Endothelial cell of umbilical vein (primary cell): ENCODE data around the gene C2CD3. TPM values are rescaled to one million over a fixed set of nuclear protein-coding genes. Genes with fewer than 3 reads are reported as not detected.
"Not testable (repeated sequence)": the region's sequence is repeated elsewhere in the genome, so short reads cannot be mapped to it uniquely, and the experiment has no call there.

Source experiments
- BruUV-seq: library from RNA; stranded (reverse); fragments of 400-500 nt; replicated peaks from 2 replicates; lab custom pipeline; 2021; lab: Mats Ljungman, UMichigan
- CTCF ChIA-PET: fragments of 300-600, 350-600 bp; sonication (Branson Sonifier 250); formaldehyde crosslinking; loops from one replicate; lab custom pipeline; 2021; ENCODE audit warnings: antibody characterized with exemption, inconsistent platforms; lab: Charles Lee
- POLR2A ChIA-PET: fragments of 300-600, 350-600 bp; sonication (Branson Sonifier 250); formaldehyde crosslinking; loops from one replicate; lab custom pipeline; 2021; ENCODE audit warnings: antibody characterized with exemption, inconsistent platforms; lab: Charles Lee
- DNase-seq: peaks from one replicate; pipeline ENCODE4 v3.0.0-alpha.2; 2011; ENCODE audit warnings: low read depth, low spot score
- FAIRE-seq: peaks from 2 replicates; lab custom pipeline; 2011; peaks lifted over from hg19 to GRCh38; lab: Jason Lieb, UNC
- H2AFZ ChIP-seq: 2 replicates; pipeline ENCODE4 v1.6.0; 2012; ENCODE audit warnings: low read depth, low read length, control low read depth, inconsistent platforms
- H3K27ac ChIP-seq: 2 replicates; pipeline ENCODE4 v1.5.1; 2011; ENCODE audit warnings: low read depth, mild to moderate bottlenecking, control low read depth, low read length, moderate library complexity; ENCODE audit not compliant: insufficient read depth
- H3K27me3 ChIP-seq, 2 experiments: 2 replicates each; pipeline versions ENCODE4 v1.6.0 to v1.6.1; 2011; ENCODE audit warnings: low read length in 2 of 2, mixed read lengths in 1 of 2; ENCODE audit not compliant: control insufficient read depth in 2 of 2, insufficient read depth in 2 of 2
- H3K36me3 ChIP-seq, 2 experiments: 2 replicates in 1 of 2; 3 replicates in 1 of 2; pipeline ENCODE4 v1.5.1; 2011; ENCODE audit warnings: low read length in 2 of 2, mild to moderate bottlenecking in 1 of 2, moderate library complexity in 1 of 2; ENCODE audit not compliant: control insufficient read depth in 2 of 2, insufficient read depth in 2 of 2; ENCODE audit errors: extremely low read depth in 1 of 2
- H3K4me1 ChIP-seq: 3 replicates; pipeline ENCODE4 v1.5.1; 2011; ENCODE audit warnings: mild to moderate bottlenecking, low read length; ENCODE audit not compliant: control insufficient read depth, insufficient read depth; ENCODE audit errors: extremely low read depth
- H3K4me2 ChIP-seq: 2 replicates; pipeline ENCODE4 v1.6.1; 2011; ENCODE audit warnings: low read length, control low read depth, mixed read lengths; ENCODE audit not compliant: insufficient read depth
- H3K4me3 ChIP-seq, 3 experiments: fragments of 200-600 bp in 1 of 3; sonication (generic), shearing (Covaris generic) in 1 of 3; replicated peaks in 1 of 3; 2 replicates each; pipeline ENCODE4 v1.5.1; 2011 to 2016; ENCODE audit warnings: control low read depth in 3 of 3, low read length in 3 of 3, mild to moderate bottlenecking in 2 of 3, inconsistent platforms in 1 of 3, low read depth in 1 of 3, moderate library complexity in 1 of 3; ENCODE audit not compliant: insufficient read depth in 1 of 3
- H3K79me2 ChIP-seq: 2 replicates; pipeline ENCODE4 v1.6.0; 2012; ENCODE audit warnings: low read length, inconsistent platforms; ENCODE audit not compliant: control insufficient read depth, insufficient read depth
- H3K9ac ChIP-seq: replicated peaks from 2 replicates; pipeline ENCODE3; 2011; ENCODE audit warnings: low read length, control low read depth; ENCODE audit not compliant: insufficient read depth; ENCODE audit errors: extremely low read depth
- H3K9me1 ChIP-seq: replicated peaks from 3 replicates; pipeline ENCODE4 v1.6.0; 2011; ENCODE audit warnings: mild to moderate bottlenecking, low read length; ENCODE audit not compliant: control insufficient read depth, insufficient read depth; ENCODE audit errors: extremely low read depth
- H3K9me3 ChIP-seq: replicated peaks from 2 replicates; pipeline ENCODE4 v1.5.1; 2012; ENCODE audit warnings: low read length, inconsistent platforms; ENCODE audit not compliant: control insufficient read depth, insufficient read depth
- H4K20me1 ChIP-seq: replicated peaks from 2 replicates; pipeline ENCODE3; 2011; ENCODE audit warnings: mild to moderate bottlenecking, low read length; ENCODE audit not compliant: control insufficient read depth, insufficient read depth; ENCODE audit errors: extremely low read depth
- dilution Hi-C: fragments of 300-500 bp; cut with MboI; formaldehyde crosslinking; loops from one replicate; pipeline ENCODE4 v1.15.0; 2019; ENCODE audit warnings: low sequenced_read_pairs; ENCODE audit not compliant: extremely low pct_ligation_motif_present
- intact Hi-C: fragments of 100-400 bp; cut with micrococcal nuclease; formaldehyde crosslinking; loops from one replicate; pipeline ENCODE4 v1.10.0; 2022
- polyA plus RNA-seq, 4 experiments: library from polyadenylated mRNA; depleted of rRNA in 3 of 4; stranded (reverse) in 3 of 4; unstranded in 1 of 4; fragments of >200 nt; gene quantifications; 2 replicates each; pipeline versions ENCODE4 v1.2.1 to v1.2.3, GENCODE V29; 2011 to 2012; ENCODE audit warnings: missing spikeins in 1 of 4
- total RNA-seq: library from RNA; stranded (reverse); gene quantifications from 2 replicates; pipeline ENCODE4 v1.2.3, GENCODE V29; 2021

Gene C2CD3
- total and polyA plus RNA-seq, 2 donors (not counting 3 experiments of a cell fraction or from before 2014, with no cell fraction given): 12.9 to 36.6 TPM

- H3K9ac ChIP-seq, H3K27me3 ChIP-seq, dilution Hi-C loops, BruUV-seq, H4K20me1 ChIP-seq, intact Hi-C loops, H3K27ac ChIP-seq, CTCF ChIA-PET, DNase-seq, H3K4me2 ChIP-seq, POLR2A ChIA-PET, FAIRE-seq, H3K4me1 ChIP-seq, H3K9me1 ChIP-seq, H3K36me3 ChIP-seq, H3K79me2 ChIP-seq, H3K4me3 ChIP-seq, H2AFZ ChIP-seq, H3K9me3 ChIP-seq: not testable (repeated sequence)
These were observed 105.3 kb downstream of the C2CD3 start for GRCh38 chr11:74065534-74065933.

- H3K27me3 ChIP-seq, FAIRE-seq, intact Hi-C loops, H3K9me3 ChIP-seq, H3K4me3 ChIP-seq, DNase-seq, BruUV-seq, H3K9me1 ChIP-seq, H3K79me2 ChIP-seq, H3K4me1 ChIP-seq, H4K20me1 ChIP-seq, H3K4me2 ChIP-seq, H3K36me3 ChIP-seq, H3K27ac ChIP-seq, dilution Hi-C loops, H3K9ac ChIP-seq, H2AFZ ChIP-seq, POLR2A ChIA-PET: not testable (repeated sequence)
- CTCF ChIA-PET: interaction anchor here (0.6 kb wide), 1 partner anchor 116 kb away, joined by 3 read pairs; no protein-coding TSS in a partner anchor
These were observed 107.2 kb downstream of the C2CD3 start for GRCh38 chr11:74063628-74064027.

- POLR2A ChIA-PET, H3K79me2 ChIP-seq, intact Hi-C loops, BruUV-seq, FAIRE-seq, H3K27me3 ChIP-seq, H4K20me1 ChIP-seq, H3K27ac ChIP-seq, dilution Hi-C loops, H3K9me1 ChIP-seq, CTCF ChIA-PET, H3K9me3 ChIP-seq, DNase-seq, H3K36me3 ChIP-seq, H3K4me1 ChIP-seq, H3K4me3 ChIP-seq, H2AFZ ChIP-seq, H3K9ac ChIP-seq, H3K4me2 ChIP-seq: not testable (repeated sequence)
These were observed 109.2 kb downstream of the C2CD3 start for GRCh38 chr11:74061599-74061998.
